ENCODE measurements around the gene MISP.

DNA sequence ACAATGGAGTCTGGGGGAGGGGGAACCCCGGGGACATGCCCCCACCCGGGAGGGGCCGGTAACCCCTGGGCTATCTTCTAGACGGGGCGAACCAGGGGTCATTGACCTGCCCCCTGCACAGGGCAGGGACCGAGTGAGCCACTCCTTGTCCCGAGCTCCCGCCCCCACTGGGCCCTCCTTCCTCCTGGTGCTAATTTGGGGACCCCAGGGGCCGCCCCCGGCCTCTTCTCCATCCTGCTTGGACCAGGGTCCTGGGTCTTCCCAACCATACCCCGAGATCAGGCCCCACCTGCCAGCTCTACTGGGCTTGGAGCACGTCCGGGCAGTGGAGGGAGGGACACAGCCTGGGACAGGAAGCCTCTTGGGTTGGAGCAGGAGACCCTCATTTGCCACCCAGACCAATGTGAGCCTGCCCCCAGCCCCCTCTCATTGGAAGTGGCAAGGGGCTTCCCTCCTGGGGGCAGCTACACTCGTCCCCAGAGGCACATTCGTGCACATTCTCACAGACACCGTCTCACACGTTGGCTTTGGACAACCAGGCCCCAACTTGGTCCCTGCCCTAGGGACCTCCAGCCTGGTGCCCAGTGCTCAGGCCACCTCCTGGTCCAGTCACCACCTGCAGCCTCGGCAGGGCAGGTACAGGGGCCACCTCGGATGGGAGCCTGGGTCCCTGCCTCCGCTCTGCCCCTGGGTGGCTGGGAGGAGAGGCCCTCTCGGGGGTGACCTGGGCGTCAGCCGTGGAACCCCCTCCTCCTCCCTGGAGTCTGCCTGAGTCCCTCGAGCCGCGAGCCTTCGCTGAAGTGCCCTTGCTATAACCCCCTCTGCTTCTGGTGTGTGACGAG lies 3.3 kb upstream of the MISP start:
- TF ChIP-seq, protein P1, sequence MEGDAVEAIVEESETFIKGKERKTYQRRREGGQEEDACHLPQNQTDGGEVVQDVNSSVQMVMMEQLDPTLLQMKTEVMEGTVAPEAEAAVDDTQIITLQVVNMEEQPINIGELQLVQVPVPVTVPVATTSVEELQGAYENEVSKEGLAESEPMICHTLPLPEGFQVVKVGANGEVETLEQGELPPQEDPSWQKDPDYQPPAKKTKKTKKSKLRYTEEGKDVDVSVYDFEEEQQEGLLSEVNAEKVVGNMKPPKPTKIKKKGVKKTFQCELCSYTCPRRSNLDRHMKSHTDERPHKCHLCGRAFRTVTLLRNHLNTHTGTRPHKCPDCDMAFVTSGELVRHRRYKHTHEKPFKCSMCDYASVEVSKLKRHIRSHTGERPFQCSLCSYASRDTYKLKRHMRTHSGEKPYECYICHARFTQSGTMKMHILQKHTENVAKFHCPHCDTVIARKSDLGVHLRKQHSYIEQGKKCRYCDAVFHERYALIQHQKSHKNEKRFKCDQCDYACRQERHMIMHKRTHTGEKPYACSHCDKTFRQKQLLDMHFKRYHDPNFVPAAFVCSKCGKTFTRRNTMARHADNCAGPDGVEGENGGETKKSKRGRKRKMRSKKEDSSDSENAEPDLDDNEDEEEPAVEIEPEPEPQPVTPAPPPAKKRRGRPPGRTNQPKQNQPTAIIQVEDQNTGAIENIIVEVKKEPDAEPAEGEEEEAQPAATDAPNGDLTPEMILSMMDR (IDR thresholded peaks at IDR 0.05) = no peak
- no peak for TF ChIP-seq POLR2A (IDR thresholded peaks at IDR 0.05)
